Activated naive CD8-positive, alpha-beta T cell treated with anti-CD3 and anti-CD28 coated beads for 36 hours (primary cell): Measurements from ENCODE around the gene C1QTNF4. TPM values are rescaled to one million over a fixed set of nuclear protein-coding genes. Genes with fewer than 3 reads are reported as not detected.
A peak's percentile ranks its signal among the peaks of the same experiment; 100 is the strongest.
"Not testable (repeated sequence)": the region's sequence is repeated elsewhere in the genome, so short reads cannot be mapped to it uniquely, and the experiment has no call there.

Experiments
- DNase-seq: peaks from one replicate; pipeline ENCODE4 v3.0.0; 2021
- H3K27ac Mint-ChIP-seq: one replicate; pipeline ENCODE4 v1.8.0; 2022; ENCODE audit warnings: mild to moderate bottlenecking, moderate library complexity, mixed read lengths
- H3K27me3 Mint-ChIP-seq: one replicate; pipeline ENCODE4 v1.8.0; 2022; ENCODE audit warnings: mild to moderate bottlenecking, mixed read lengths
- H3K36me3 Mint-ChIP-seq: one replicate; pipeline ENCODE4 v1.8.0; 2021; ENCODE audit warnings: mild to moderate bottlenecking, mixed read lengths
- H3K4me1 Mint-ChIP-seq: one replicate; pipeline ENCODE4 v1.8.0; 2021; ENCODE audit warnings: mixed read lengths
- H3K4me3 Mint-ChIP-seq: one replicate; pipeline ENCODE4 v1.8.0; 2022; ENCODE audit warnings: mild to moderate bottlenecking, moderate library complexity, mixed read lengths
- H3K9me3 Mint-ChIP-seq: one replicate; pipeline ENCODE4 v1.8.0; 2022; ENCODE audit warnings: mixed read lengths
- total RNA-seq, 2 experiments: library from RNA; stranded (reverse); gene quantifications; one replicate each; pipeline ENCODE4 v1.2.3, GENCODE V29; 2021

The C1QTNF4 gene
- total RNA-seq, 2 experiments from 2014 or later, result not detected

DNA sequence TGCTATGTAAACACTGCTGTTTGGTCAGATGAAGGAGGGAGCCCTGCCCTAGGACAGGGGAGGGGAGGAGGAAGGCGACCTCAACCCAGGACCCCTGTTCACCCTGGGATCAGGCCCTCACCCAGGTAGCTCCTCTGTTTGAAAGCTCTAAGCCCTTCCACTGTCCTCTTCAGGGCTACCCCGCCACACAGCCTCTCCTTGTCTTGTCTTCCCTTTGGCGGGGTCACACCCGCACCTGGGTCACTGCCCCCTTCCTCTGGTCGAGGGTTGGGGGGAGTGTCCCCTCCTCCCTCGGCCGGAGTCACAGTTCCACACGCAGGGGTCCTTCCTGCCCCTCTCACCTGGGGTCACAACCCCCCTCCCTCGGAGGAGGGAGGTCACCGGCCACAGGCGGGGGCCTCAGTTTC lies 29.3 kb downstream of the C1QTNF4 start:
- peaks cover 19% of the 10 kb centered on the region for H3K36me3 Mint-ChIP-seq
- H3K27ac Mint-ChIP-seq, result peak overlapping the region; percentile 86
- no peaks in the 10 kb centered on the region for H3K9me3 Mint-ChIP-seq
- no peaks in the 10 kb centered on the region for H3K27me3 Mint-ChIP-seq
- H3K4me3 Mint-ChIP-seq, result peak overlapping the region; percentile 73
- peaks cover 15% of the 10 kb centered on the region for H3K4me1 Mint-ChIP-seq
- DNase-seq, result no peak

GRCh38 chr11:47564366-47564765 lies 29.8 kb downstream of the C1QTNF4 start:
- peak overlapping the region; percentile 42 for H3K4me3 Mint-ChIP-seq
- peaks cover 15% of the 10 kb centered on the region for H3K4me1 Mint-ChIP-seq
- DNase-seq, H3K27ac Mint-ChIP-seq, H3K9me3 Mint-ChIP-seq, H3K27me3 Mint-ChIP-seq: not testable (repeated sequence)
- H3K36me3 Mint-ChIP-seq, result peaks cover 13% of the 10 kb centered on the region

DNA sequence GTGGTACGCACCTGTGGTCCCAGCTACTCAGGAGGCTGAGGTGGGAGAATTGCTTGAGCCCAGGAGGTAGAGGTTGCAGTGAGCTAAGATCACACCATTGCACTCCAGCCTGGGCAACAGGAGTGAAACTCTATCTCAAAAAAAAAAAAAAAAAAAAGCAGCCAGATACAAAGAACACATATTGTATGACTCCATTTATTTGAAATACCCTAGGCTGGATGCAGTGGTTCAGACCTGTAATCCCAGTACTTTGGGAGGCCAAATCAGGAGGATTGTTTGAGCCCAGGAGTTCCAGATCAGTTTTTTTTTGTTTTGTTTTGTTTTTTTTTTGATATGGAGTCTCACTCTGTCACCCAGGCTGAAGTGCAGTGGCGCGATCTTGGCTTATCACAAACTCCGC lies 31.8 kb downstream of the C1QTNF4 start:
- DNase-seq, H3K4me3 Mint-ChIP-seq, H3K9me3 Mint-ChIP-seq, H3K27me3 Mint-ChIP-seq, H3K27ac Mint-ChIP-seq, H3K36me3 Mint-ChIP-seq: not testable (repeated sequence)
- peaks cover 15% of the 10 kb centered on the region for H3K4me1 Mint-ChIP-seq

DNA sequence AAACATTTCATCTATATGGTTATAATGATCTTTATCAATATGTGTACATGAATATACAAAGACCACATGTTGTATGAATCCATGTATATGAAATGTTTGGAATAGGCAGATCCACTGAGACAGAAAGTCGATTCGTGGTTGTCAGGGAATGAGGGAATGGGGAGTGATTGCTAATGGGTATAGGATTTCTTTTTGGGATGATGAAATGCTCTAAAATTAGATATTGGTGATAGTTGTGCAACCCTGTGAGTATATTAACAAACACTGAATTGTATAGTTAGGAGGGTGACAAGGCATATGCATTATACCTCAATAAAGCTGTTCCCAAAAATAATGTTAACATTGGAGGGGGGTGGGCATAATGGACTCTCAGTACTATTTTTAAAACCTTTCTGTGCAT lies 33.8 kb downstream of the C1QTNF4 start:
- no peak overlapping the region for H3K27ac Mint-ChIP-seq
- H3K4me1 Mint-ChIP-seq, result peaks cover 9% of the 10 kb centered on the region
- H3K9me3 Mint-ChIP-seq, result no peaks in the 10 kb centered on the region
- no peaks in the 10 kb centered on the region for H3K27me3 Mint-ChIP-seq
- no peak for DNase-seq
- H3K36me3 Mint-ChIP-seq, result no peaks in the 10 kb centered on the region
- H3K4me3 Mint-ChIP-seq, result no peak overlapping the region

DNA sequence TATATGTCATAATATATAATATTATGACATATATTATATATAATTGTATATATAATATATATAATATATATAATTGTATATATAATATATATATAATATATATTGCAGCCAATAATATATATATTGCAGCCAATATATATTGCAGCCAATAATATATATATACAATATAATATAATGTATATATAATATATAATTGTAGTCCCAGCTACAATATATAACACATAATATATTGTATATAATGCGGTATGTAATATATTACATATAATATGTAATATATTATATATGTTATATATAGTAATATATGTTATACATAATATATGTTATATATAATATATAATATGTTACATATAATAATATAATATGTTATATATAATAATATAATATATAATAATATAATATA lies 35.5 kb downstream of the C1QTNF4 start:
- Mint-ChIP-seq H3K9me3 (no peaks in the 10 kb centered on the region), H3K4me3 (no peak overlapping the region), H3K27ac (no peak overlapping the region), H3K4me1 (peaks cover 6% of the 10 kb centered on the region), H3K36me3 (no peaks in the 10 kb centered on the region), H3K27me3 (no peaks in the 10 kb centered on the region)
- DNase-seq, result no peak

GRCh38 chr11:47557004-47557403 lies 37.2 kb downstream of the C1QTNF4 start:
- H3K27me3 Mint-ChIP-seq, H3K36me3 Mint-ChIP-seq, H3K9me3 Mint-ChIP-seq, H3K4me1 Mint-ChIP-seq, H3K4me3 Mint-ChIP-seq, DNase-seq, H3K27ac Mint-ChIP-seq: not testable (repeated sequence)

DNA sequence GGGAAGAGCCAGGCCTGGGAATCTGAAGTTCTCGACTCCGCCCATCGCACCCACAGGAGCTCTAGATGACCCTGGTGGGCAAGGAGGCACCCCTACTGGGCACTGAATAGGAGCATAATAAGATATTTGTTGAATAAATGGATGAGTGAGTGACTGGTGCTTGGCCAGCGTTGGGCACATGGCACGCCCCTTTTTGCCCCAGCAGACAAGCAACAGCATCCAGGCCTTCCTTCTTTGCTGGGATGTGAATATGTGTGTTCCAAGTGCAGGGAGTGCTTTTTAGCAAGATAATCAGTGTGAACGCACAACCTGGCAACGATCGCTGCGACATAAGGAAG lies 40.8 kb downstream of the C1QTNF4 start:
- H3K4me1 Mint-ChIP-seq, result peaks cover 28% of the 10 kb centered on the region
- H3K27ac Mint-ChIP-seq, result peak overlapping the region; percentile 61
- H3K9me3 Mint-ChIP-seq, result no peaks in the 10 kb centered on the region
- peak overlapping the region; percentile 86 for H3K4me3 Mint-ChIP-seq
- H3K27me3 Mint-ChIP-seq, result no peaks in the 10 kb centered on the region
- DNase-seq, result no peak
- peaks cover 27% of the 10 kb centered on the region for H3K36me3 Mint-ChIP-seq

DNA sequence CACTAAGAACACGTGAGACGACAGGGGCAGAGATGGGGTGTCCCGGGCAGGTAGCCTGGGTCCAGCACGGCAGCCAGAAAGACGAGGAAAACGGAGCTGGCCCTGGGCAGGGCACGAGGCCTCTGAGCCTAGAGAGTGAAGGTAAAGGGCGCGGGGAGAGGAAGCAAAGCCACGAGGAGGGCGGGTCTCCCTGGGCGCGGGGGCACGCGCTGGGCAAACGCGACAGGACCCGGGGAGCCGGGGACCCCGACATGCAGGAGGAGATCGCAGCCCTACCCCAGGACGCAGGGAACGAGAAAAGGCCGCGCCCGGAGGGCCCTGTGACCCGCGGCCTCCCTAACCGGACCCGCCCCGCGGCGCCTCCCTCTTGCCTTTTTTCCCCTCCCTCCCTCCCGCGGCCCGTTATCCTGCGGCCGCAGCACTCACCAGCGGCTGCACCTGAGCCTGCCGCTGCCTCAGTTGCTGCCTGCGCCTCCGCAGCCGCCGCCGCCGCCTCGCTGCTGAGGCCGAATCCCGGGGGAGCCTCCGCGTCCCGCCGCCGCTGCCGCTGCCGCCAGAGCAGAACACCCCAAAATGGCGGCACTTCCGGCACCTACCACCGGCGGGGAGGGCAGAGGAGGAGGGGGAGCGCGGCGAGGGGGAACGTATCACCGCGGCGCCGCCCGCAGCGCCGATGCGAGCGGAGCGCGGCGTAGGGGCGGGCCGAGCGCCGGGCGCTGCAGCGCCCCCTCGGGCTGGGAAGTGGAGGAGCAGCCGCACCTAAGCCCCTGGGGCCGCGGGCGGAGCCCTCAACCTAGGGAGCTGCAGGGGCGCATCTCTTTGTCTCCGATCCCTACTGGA lies 41.4 kb downstream of the C1QTNF4 start, which contains the start of gene CELF1:
CELF1 (minus strand) TSS at position 567 of the 840 bp plus-strand sequence. CDS start 53,609 bp downstream, outside the sequence.
- H3K4me3 Mint-ChIP-seq, result peak within 1 kb of the TSS; percentile 98
- H3K27me3 Mint-ChIP-seq, result no peaks in the 10 kb centered on the region
- peak; percentile 95 for DNase-seq
- H3K4me1 Mint-ChIP-seq, result peaks cover 34% of the 10 kb centered on the region
- peaks cover 30% of the 10 kb centered on the region for H3K36me3 Mint-ChIP-seq
- no peaks in the 10 kb centered on the region for H3K9me3 Mint-ChIP-seq
- peak within 1 kb of the TSS; percentile 99 for H3K27ac Mint-ChIP-seq

- DNase-seq, result peak; percentile 33
These were observed 42.1 kb downstream of the C1QTNF4 start for GRCh38 chr11:47552056-47552565.

DNA sequence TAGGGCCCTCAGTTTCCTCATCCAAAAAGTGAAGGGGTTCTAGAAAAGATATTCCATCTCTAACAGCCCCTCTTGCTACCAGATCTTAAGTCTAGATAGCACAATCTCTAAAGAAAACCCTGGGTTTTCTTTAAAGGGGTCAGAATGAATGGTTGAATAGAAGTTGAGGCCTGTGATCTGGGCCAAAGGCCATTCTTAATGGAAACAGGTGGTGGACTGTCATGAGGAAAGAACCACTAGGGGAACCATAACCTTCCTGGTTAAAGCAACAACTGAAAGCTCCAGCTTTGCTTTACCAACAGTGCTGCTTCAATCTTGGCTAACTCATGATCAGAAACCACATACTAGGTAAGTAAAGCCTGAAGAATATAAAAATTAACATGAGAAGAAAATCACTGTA lies 43.1 kb downstream of the C1QTNF4 start:
- H3K36me3 Mint-ChIP-seq, result peaks cover 34% of the 10 kb centered on the region
- H3K4me3 Mint-ChIP-seq, result peak overlapping the region; percentile 98
- H3K27ac Mint-ChIP-seq, result peak overlapping the region; percentile 99
- DNase-seq, result no peak
- peaks cover 43% of the 10 kb centered on the region for H3K4me1 Mint-ChIP-seq
- no peaks in the 10 kb centered on the region for H3K9me3 Mint-ChIP-seq
- H3K27me3 Mint-ChIP-seq, result no peaks in the 10 kb centered on the region

More at GRCh38 chr11:47552056-47552565, 42.1 kb downstream of the C1QTNF4 start:
- H3K27ac Mint-ChIP-seq, result peak overlapping the region; percentile 99
- H3K36me3 Mint-ChIP-seq, result peaks cover 30% of the 10 kb centered on the region
- H3K4me1 Mint-ChIP-seq, result peaks cover 37% of the 10 kb centered on the region
- no peaks in the 10 kb centered on the region for H3K9me3 Mint-ChIP-seq
- peak overlapping the region; percentile 98 for H3K4me3 Mint-ChIP-seq
- no peaks in the 10 kb centered on the region for H3K27me3 Mint-ChIP-seq

DNA sequence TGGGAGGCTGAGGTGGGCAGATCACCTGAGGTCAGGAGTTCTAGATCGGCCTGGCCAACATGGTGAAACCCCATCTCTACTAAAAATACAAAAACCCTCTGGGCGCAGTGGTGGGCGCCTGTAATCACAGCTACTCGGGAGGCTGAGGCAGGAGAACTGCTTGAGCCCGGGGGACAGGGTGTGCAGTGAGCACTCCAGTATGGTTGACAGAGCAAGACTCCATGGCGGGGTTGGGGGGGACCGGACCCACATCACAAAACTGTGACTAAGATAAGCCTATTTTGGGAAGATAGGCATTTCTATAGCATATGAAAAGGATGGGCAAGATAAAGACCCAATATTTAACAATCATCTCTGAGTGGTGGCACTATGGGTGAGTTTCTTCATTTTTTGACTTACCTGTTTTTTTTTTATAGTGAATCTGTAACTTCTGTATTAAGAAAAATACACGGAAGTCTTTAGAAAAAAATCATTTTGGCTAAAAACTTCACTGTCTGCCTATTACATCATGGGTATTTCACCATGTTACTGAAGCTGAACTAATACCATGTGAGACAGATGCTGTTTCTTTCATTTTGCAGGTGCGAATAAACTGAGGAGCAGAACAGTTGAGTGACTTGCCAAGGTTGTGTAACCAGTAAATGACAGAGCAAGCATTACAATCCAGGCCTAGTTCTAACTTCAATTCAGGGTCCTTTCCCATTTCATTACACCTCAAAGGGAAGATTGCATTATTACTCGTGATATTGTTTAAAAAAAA lies 43.7 kb downstream of the C1QTNF4 start:
- peaks cover 43% of the 10 kb centered on the region for H3K4me1 Mint-ChIP-seq
- H3K36me3 Mint-ChIP-seq, result peaks cover 34% of the 10 kb centered on the region
- DNase-seq, result no peak
- H3K27me3 Mint-ChIP-seq, result no peaks in the 10 kb centered on the region
- no peaks in the 10 kb centered on the region for H3K9me3 Mint-ChIP-seq
- H3K27ac Mint-ChIP-seq, result peak overlapping the region; percentile 82
- H3K4me3 Mint-ChIP-seq, result peak overlapping the region; percentile 98

GRCh38 chr11:47546274-47546673 lies 47.9 kb downstream of the C1QTNF4 start:
- not testable (repeated sequence) for DNase-seq, H3K4me3 Mint-ChIP-seq, H3K9me3 Mint-ChIP-seq, H3K27me3 Mint-ChIP-seq, H3K27ac Mint-ChIP-seq
- H3K4me1 Mint-ChIP-seq, result peaks cover 61% of the 10 kb centered on the region
- H3K36me3 Mint-ChIP-seq, result peaks cover 29% of the 10 kb centered on the region

GRCh38 chr11:47545298-47545697 lies 48.9 kb downstream of the C1QTNF4 start:
- H3K9me3 Mint-ChIP-seq, result no peaks in the 10 kb centered on the region
- H3K36me3 Mint-ChIP-seq, result peaks cover 29% of the 10 kb centered on the region
- DNase-seq, result no peak
- no peak overlapping the region for H3K4me3 Mint-ChIP-seq
- H3K27ac Mint-ChIP-seq, result no peak overlapping the region
- no peaks in the 10 kb centered on the region for H3K27me3 Mint-ChIP-seq
- H3K4me1 Mint-ChIP-seq, result peaks cover 61% of the 10 kb centered on the region

DNA sequence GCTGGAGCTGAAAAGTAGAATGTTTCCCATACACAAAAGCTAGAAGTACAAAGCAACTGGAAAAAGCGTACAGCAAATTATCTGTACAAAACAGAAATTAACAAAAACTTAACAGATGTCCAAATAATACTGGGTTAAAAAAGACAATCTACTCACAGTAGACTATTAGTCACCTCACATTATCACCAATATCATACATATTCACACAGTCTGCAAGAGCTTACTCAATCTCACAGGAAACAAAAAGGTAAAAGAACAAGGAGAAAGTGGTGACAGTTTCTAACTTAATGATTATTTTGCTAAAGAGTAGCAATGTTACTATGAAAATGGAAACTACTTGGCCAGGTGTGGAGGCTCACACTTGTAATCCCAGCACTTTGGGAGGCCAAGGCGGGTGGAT lies 53.1 kb downstream of the C1QTNF4 start:
- Mint-ChIP-seq H3K4me1 (peaks cover 59% of the 10 kb centered on the region), H3K27ac (peak overlapping the region; percentile 83), H3K9me3 (peaks cover 1% of the 10 kb centered on the region), H3K4me3 (no peak overlapping the region), H3K27me3 (no peaks in the 10 kb centered on the region), H3K36me3 (peaks cover 27% of the 10 kb centered on the region)
- DNase-seq, result no peak

GRCh38 chr11:47539681-47540039 lies 54.6 kb downstream of the C1QTNF4 start:
- Mint-ChIP-seq H3K27me3 (no peaks in the 10 kb centered on the region), H3K4me1 (peaks cover 62% of the 10 kb centered on the region), H3K4me3 (no peak overlapping the region), H3K27ac (peak overlapping the region; percentile 34), H3K9me3 (peaks cover 1% of the 10 kb centered on the region), H3K36me3 (peaks cover 28% of the 10 kb centered on the region)
- no peak for DNase-seq
